ENCODE results near the gene ARMC12.

ARMC12 gene

GRCh38 chr6:35777356-35778102 is 40.7 kb downstream of the ARMC12 start:
- no peak for DNase-seq

GRCh38 chr6:35778437-35778836 is 41.6 kb downstream of the ARMC12 start:
- DNase-seq = no peak

GRCh38 chr6:35780719-35781118 is 43.9 kb downstream of the ARMC12 start, which contains the start of gene CLPSL1:
TSS of gene CLPSL1 (plus strand) at chr6:35781019. CDS start at chr6:35781111, 92 bp downstream.
- no peak for DNase-seq

GRCh38 chr6:35781290-35781689 is 44.5 kb downstream of the ARMC12 start:
- DNase-seq = no peak

- DNase-seq = no peak
Measured at GRCh38 chr6:35782424-35782823, 45.6 kb downstream of the ARMC12 start.

GRCh38 chr6:35784200-35784599 is 47.4 kb downstream of the ARMC12 start:
- no peak for DNase-seq

- no peak for DNase-seq
Measured at GRCh38 chr6:35786272-35786671, 49.4 kb downstream of the ARMC12 start.

- no peak for DNase-seq
Measured at GRCh38 chr6:35786810-35787209, 50.0 kb downstream of the ARMC12 start.

GRCh38 chr6:35787266-35788218 is 50.7 kb downstream of the ARMC12 start:
- DNase-seq = no peak

- DNase-seq = no peak
Measured at GRCh38 chr6:35788423-35788982, 51.7 kb downstream of the ARMC12 start.

- no peak for DNase-seq
Measured at GRCh38 chr6:35790683-35791082, 53.9 kb downstream of the ARMC12 start.

GRCh38 chr6:35794536-35795452 is 58.0 kb downstream of the ARMC12 start:
- DNase-seq = no peak

- no peak for DNase-seq
Measured at GRCh38 chr6:35795453-35796071, 58.7 kb downstream of the ARMC12 start.

GRCh38 chr6:35796236-35796635 is 59.4 kb downstream of the ARMC12 start:
- no peak for DNase-seq

GRCh38 chr6:35797837-35798526 is 61.1 kb downstream of the ARMC12 start:
- DNase-seq = no peak
